ENCODE measurements around the gene MPEG1.

The MPEG1 gene

DNA sequence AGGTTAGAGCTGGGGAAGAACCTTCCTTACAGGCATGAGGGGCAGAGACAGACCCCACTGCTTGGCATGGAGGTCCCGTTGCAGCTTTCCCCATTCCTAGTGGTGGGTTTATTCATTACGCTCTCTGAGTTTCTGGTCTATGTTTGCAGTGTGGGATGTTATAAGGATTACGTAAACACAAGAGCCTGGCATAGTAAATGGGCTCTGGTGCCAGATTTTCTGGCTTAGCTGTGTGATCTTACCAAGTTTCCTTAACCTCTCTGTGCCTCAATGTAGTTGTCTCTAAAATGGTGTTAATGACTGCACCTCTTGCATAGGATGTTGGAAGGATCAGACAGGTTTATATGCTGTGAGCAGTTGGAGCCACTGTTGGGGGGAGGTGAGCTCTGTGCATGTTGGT, 25.7 kb downstream of the MPEG1 start:
- DNase-seq: no peak

DNA sequence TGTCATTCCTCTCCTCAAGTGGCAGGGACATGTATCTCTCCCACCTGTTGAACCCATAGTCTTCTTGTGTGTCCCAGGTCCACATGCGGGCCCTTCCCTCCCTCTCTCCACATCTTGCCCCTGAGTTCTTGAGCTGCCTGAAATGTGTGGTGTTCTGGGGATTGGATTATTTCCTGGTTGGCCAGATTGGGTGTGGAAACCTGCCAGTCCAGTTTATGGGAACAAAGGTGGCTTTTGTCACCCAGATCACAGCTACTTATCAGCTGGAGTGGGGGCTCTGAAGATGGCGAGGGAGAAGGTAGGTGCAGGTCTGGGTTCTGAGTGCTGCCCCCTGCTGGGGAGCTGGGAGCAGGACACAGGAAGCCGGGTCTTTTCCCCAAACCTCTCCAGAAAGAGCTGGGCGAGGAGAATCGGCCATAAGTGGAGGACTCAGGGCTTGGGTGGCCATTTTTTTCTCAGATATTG, 26.6 kb downstream of the MPEG1 start:
- peak; percentile 51 for DNase-seq

DNA sequence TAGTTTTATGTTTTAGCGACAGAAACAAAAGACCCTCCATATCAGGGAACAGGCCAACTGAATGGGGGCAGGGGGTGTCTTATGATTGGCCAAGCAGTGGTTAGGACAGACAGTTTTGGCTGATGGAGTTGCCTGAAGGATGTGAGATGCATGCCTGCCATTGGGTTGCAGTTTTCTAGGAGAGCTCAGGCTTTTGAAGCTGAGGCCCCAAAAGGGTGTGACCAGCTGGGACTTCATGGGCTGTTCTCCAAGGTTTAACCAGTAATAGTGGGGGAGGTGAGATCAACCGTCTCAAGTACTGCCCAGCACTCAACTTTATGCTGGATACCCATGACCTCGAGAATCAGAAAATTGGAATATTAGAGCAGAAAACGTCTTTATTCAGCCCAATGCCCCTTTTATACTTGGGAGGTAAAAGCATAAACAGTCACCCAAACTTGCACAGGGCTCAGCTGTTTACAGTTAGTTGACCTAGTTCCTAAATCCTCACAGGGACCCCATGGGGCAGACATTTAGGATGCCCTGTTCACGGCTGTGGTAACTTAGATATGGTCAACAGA, 27.3 kb downstream of the MPEG1 start:
- DNase-seq: no peak

DNA sequence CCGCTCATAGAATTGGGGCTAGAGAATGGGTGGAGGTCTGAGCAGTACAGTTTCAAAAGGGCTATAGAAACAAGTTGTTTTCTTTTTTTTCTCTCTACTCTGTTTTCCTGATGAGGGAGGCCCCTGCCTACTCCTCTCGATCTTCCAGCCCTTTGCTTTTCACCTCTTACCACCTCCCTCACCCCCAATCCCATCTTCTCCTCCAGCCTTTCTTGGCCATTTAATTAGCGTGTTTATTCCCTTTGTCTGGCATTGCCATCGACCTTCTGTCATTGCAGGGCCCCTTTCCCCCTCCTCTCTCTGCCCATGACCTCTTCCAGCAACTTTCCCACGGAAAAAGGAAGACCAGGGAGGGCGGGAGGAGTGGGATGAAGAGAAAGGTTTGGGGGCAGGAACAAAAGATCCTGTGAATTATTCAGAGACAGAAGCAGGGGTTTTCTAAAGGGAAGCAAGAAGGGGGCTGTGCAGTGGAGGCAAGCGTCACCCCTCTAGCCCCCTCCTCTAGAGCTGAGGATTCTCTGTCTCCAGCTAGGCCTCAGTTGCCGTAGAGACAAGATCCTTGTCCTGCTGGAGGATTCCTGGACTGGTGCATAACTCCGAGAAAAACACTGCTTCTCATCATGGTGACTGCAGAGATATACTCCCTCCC, 27.9 kb downstream of the MPEG1 start:
- DNase-seq: no peak

DNA sequence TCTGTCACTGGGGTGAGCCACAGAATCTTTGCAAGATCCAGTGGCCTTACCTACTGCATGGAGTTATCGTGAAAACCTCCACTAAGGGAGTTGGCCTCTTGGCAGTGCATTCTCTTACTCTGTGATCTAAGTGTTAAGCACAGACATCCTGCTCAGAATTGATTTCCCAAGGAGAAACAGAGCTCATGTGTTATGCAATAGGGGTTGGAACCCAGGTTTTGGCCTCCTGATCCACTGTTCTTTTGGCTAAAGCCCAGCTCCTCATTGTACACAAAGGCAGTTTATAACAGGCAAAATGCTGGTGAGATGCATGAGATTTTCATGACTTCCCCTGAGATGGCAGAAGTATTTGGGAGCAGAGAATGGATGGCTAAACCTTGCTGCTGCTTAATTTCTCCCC, 29.0 kb downstream of the MPEG1 start:
- DNase-seq: no peak

DNA sequence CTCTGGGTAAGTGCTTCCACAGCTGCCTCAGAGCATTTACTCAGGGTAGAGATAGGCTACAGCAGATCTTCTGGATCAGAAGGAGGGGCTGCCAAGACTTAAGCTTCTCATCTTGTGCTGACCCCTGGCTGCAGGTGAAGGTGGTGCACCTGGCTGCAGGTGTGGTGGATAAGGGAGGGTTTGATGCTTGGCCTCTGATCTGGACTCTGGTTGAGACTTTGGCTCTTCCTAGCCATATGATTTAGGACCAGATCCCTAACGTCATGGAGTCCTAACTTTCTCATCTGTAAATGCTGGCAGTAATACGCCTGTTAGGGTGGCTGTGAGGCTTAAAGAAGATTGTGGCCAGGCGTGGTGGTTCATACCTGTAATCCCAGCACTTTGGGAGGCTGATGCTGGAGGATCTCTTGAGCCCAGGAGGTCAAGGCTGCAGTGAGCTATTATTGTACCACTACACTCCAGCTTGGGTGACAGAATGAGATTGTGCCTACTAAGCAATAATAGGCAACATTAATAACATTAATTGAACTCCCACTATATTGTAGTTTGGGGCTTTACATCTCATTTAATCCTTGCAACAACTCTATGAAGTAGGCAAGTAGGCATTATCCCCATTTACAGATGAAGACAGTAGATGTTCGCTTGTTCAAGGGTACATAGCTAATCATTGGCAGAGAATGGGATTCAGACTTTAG, 30.1 kb downstream of the MPEG1 start:
- no peak for DNase-seq

DNA sequence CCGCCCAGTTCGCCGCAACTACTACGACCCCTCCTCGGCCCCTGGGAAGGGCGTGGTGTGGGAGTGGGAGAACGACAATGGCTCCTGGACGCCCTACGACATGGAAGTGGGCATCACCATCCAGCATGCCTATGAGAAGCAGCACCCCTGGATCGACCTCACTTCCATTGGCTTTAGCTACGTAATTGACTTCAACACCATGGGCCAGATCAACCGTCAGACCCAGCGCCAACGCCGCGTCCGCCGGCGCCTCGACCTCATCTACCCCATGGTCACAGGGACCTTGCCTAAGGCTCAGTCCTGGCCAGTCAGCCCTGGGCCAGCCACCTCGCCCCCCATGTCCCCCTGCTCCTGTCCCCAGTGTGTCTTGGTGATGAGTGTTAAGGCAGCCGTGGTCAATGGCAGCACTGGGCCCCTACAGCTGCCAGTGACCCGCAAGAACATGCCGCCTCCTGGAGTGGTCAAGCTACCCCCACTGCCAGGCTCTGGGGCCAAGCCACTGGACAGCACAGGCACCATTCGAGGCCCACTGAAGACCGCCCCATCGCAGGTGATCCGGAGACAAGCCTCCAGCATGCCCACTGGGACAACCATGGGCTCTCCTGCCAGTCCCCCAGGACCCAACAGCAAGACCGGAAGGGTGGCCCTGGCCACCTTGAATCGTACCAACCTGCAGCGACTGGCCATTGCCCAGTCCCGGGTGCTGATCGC, 30.8 kb downstream of the MPEG1 start:
- no peak for DNase-seq

DNA sequence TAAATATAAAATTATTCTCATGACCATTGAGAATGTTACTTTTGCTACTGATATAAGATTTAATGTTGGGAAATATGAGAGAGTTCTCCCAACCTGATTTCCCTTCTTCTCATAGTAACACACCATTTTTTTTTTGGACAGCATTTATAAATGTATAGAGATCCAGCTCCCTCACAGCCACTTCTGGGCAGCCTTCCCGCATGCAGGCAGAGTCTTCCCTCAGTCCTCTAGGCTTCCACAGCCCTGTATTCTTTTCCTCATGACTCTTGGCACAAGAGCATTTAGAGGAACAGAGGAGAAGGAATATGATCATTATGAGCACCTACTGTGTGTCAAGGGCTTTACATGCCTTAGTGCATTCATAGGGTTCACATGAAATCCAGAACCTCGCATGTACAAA, 31.8 kb downstream of the MPEG1 start:
- no peak for DNase-seq

DNA sequence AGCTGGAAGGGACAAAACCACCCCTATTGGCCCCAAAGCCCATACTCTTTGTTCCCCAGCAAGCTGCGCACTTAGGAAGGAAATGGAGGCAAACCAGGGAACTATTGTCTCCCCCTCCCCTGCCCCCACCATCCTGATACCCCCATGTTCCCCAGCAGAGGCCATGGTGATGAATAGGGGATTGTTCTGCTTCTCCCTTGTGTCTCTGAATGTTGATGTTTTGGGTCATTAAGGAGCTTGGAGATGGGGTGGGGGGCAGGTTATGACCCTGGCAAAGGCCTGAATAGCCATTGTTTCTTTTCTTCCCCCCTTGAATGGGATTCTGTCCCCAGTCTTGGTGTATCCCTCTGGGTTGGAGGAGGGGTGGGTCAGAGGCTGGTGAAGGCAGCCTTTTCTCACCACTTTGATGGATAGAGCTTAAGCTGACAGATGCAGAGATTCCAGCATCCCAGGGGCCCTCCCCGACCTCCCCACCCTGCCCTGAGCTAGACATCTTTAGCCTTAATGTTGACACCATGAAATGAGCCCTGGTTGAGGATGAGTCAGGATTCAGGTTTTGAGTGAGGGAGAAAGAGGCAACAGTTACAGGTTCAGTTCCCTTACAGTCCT, 32.5 kb downstream of the MPEG1 start:
- DNase-seq: no peak

DNA sequence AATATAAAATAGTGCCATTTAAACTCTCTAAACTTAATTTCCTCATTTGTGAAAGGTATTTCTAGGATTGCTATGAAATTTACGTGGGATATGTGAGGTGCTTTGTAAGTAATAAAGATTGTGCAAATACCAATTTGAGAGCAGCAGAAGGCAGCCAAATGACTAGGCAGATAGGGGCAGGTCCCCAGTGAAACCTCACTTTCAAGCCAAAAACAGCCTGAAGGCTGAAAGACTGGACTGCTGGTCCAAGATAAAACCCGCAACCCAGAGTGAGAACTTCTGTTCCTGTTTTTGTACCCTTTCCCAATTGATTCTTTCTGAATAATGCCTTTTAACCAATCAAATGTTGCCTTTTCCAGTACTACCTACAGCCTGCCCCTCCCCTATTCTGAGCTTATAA, 33.6 kb downstream of the MPEG1 start:
- no peak for DNase-seq

DNA sequence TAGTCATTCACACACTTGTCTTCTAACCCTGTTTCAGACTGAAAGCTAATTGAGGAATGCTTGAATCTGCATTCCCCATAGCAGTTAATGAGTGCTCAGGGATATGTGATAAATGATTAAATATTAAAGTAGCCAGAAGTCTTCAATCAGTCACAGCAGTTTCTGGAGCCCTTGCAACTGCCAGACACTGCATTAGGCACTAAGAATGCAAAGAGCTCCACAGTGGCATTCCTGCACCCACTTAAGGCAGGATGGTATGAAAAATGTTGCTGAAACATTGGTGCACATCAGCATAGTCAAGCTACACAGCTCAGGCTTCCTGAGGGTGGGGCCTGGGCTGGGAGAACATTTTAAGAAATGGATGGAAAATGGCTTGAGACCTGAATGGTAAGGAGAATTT, 34.3 kb downstream of the MPEG1 start:
- no peak for DNase-seq

DNA sequence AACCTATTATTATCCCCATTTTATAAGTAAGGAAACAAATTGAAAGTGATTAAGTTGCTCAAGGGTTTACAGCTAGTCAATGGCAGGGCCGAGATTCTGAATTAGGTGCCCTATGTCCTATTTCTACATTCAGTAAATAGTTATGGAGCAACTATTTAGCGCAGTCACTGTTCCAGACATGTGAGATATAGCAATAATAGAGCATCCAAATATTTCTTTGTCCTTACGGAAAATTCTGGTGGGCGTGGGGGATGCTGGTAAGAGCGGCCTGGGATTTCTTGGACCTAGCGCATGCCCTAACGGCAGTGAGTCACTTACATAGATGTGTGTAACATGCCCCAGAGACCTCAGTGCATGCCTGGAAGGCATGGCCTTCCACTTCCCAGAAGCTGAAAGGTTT, 36.4 kb downstream of the MPEG1 start:
- no peak for DNase-seq

DNA sequence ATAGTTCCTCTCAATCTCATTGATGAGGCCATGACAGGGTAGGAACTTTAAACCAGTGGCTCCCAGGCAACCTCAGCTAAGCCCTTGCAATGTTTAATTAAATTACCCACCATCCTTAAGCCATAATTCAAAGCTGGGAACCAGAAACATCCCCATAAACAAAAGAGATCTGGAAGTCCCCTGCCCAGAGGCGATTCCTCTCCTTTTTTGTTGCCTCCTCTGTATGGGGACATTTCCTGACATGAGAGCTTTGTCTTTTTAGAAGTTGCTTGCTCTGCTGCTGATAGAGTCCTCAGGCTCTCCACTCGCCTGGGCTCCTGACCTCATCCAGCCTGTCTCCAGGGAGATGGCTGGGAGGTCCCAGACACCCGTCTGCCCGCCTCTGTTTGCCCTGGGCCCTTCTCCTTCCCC, 37.6 kb downstream of the MPEG1 start:
- no peak for DNase-seq

DNA sequence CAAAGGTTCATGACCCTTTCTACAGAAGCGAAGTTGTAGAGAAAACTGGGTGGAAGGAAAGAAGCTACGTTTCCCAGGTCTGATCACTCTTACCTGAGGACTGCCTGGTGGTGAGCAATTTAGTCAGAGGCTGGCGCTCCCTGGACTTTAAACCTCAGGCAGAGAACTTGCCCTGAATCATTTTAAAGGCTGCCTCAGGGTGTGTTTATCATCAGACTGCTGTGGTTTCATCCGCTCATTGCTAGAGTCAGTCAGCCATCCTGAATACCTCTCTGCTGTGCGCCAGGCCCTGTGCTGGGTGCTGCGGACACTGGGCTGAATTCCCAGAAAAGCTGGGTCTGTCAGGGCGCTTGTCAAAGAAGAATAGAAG, 38.1 kb downstream of the MPEG1 start:
- no peak for DNase-seq

DNA sequence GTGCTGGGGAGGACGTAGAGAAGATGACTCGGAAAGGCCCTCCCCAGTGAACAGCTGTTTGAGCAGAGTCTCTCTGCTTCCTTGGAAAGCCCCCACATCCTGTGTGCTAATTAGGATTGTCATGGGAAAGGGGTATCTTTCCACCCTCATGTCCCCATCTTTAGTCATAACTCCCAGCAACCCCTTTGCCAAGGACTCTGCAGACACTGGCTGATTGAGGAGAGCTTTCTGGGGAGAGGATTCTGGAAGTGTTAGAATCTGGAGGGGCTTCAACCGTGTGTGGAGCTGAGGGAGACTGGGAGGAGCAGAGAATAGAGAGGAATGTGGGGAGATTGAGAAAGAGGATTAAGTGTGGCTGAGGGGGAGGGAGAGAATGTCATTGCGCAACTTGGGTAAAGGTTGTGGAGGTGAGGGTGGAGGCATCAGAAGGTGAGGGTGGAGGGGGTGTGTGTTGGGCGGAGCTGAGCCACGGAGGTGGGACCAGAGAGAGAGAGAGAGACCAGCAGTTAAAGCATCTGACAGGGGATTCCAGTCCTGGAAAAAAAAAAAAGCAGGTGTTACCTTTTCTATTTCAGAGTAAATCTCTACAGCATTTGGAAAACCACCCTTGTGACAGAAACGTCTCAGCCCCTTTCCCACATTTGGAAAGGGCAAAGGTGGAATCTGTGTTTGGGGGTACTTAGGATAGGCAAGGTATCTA, 38.6 kb downstream of the MPEG1 start:
- DNase-seq: no peak

DNA sequence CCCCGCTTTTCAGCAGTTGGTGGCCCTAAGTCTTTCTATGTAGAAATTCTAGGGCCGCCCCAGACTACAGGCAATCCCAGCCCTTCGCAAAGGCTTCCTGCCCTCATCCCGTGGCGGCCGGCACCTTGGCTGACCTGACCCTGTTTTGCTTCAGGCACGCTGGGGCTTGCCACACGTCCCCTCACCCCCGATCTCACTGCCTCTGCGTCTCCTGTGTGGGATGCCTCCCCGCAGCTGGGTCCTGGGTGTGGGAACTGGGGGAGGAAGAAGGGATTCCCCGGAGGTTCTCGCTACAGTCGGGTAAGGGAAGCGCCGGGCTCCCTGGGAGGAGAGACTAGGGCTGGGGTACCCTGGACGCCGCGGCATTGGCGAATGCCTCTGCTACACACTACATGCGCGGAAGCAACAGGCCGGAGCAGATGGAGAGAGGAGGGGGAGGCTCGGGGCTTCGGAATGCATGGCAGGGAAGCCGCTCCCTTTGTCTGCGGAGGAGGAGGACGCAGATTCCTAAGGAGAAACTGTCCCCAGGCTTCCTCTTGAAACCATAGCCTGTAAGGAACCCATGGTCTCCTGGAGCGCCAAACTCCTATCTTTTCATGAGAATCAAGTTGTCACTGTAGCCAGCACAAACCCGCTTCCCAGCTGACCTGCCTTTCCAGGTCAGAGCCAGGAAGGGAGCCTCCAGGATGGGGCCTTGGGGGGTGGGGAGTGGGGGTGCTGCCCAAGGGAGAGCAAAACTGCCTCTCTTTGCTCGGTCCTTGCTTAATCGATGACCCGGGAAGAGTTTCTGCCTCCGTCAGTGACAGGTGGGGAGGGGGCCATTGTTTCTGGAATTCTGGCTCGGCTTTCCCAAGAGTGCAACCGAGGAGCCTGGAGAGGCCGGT, 39.4 kb downstream of the MPEG1 start:
- peak; percentile 10 for DNase-seq

DNA sequence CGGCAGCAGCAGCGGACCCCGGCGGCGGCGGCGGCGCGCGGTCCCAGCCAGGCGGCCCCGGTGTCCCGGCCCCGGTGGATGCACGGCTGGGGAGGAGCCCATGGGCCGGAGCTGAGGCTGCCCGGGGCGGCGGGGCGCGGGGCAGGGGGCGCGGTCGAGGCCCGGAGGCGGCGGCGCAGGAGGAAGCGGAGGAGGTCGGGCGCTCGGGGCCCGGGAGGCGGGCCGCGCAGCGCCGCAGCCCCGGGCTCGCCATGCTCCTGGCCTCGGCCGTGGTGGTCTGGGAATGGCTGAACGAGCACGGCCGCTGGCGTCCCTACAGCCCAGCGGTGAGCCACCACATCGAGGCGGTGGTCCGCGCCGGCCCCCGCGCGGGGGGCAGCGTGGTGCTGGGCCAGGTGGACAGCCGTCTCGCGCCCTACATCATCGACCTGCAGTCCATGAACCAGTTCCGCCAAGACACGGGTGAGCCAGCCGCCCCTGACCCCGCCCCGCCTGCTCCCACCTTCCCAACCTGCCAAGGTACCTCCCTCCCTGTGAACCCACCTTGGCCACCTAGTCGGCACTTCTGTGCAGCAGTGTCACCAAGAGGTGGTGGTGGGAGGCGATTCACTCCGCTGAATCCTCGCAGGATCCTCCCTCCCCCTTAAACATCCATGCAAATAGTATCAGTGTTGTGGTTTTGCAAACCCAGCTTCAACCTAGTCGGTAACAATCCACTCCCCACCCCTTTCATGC, 40.2 kb downstream of the MPEG1 start:
- no peak for DNase-seq

DNA sequence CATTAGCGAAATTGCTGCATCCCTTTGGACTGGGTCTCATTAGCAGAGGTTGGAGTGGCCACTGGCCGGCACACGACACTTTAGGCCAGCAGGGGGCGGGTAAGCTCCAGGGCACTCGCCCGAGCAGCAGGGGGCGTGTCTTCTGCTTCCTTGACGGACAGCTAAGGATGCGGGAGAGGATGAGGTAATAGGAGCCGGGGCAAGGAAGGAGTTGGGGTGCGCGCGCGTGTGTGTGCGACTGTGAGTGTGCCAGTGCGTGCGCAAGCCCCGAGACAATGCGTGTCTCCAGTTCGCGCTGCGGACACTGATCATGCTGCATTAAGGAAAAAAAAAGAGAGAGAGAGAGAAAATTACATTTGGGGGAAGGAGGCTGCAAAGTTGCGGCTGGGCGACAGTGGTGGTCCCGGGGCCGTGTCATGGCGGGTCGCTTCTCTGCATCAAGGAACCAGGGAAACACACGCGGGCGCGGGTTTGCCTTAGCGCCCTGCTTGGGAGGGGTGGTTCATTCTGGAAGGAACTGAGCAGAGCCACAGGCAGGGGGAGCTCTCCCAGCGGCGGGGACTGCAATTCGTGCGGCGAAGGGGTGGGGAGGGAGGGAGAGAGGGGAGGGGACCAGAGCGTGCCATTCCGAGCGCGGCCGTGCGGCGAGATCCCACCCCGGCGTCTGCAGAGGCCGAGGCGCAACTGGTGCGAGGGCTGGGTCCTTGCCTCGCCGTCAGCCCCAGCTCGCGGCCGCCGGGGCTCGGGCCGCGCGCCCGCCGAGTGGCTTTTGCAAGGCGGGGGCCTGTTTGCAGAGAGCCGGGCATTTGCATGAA, 41.0 kb downstream of the MPEG1 start, which contains the start of gene DTX4:
DTX4 (plus strand) TSS at position 625 of the 815 bp plus-strand sequence. CDS start 464 bp downstream, outside the sequence.
- DNase-seq: peak; percentile 89

DNA sequence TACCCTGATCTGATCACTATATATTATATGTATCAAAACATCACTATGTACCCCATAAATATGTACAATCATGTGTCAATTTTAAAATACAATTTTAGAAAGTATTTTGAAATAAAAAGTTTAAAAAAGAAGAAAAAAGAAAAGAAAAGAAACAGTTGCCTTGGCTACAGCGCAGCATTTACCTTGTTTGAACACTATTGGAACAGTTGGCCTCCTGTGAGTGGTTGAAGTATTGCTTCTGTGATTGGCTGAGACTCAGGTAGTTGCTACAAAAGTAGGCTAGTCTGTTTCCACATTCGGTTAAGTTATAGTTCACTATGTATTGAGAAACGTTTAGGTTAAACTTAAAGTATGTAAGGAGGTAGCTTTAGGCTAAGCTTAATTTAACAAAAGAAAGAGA, 48.7 kb downstream of the MPEG1 start:
- DNase-seq: no peak
